Endothelial cell of umbilical vein (primary cell): ENCODE measurements around the gene ESAM. TPM values are rescaled to one million over a fixed set of nuclear protein-coding genes. Genes with fewer than 3 reads are reported as not detected.

Experiments used
- BruUV-seq: library from RNA; stranded (reverse); fragments of 400-500 nt; replicated peaks from 2 replicates; lab custom pipeline; 2021; lab: Mats Ljungman, UMichigan
- CTCF ChIA-PET: fragments of 300-600, 350-600 bp; sonication (Branson Sonifier 250); formaldehyde crosslinking; loops from one replicate; lab custom pipeline; 2021; ENCODE audit warnings: antibody characterized with exemption, inconsistent platforms; lab: Charles Lee
- POLR2A ChIA-PET: fragments of 300-600, 350-600 bp; sonication (Branson Sonifier 250); formaldehyde crosslinking; loops from one replicate; lab custom pipeline; 2021; ENCODE audit warnings: antibody characterized with exemption, inconsistent platforms; lab: Charles Lee
- DNase-seq: peaks from one replicate; pipeline ENCODE4 v3.0.0-alpha.2; 2011; ENCODE audit warnings: low read depth, low spot score
- FAIRE-seq: peaks from 2 replicates; lab custom pipeline; 2011; peaks lifted over from hg19 to GRCh38; lab: Jason Lieb, UNC
- H2AFZ ChIP-seq: 2 replicates; pipeline ENCODE4 v1.6.0; 2012; ENCODE audit warnings: low read depth, low read length, control low read depth, inconsistent platforms
- H3K27ac ChIP-seq: 2 replicates; pipeline ENCODE4 v1.5.1; 2011; ENCODE audit warnings: low read depth, mild to moderate bottlenecking, control low read depth, low read length, moderate library complexity; ENCODE audit not compliant: insufficient read depth
- H3K27me3 ChIP-seq, 2 experiments: 2 replicates each; pipeline versions ENCODE4 v1.6.0 to v1.6.1; 2011; ENCODE audit warnings: low read length in 2 of 2, mixed read lengths in 1 of 2; ENCODE audit not compliant: control insufficient read depth in 2 of 2, insufficient read depth in 2 of 2
- H3K36me3 ChIP-seq, 2 experiments: 2 replicates in 1 of 2; 3 replicates in 1 of 2; pipeline ENCODE4 v1.5.1; 2011; ENCODE audit warnings: low read length in 2 of 2, mild to moderate bottlenecking in 1 of 2, moderate library complexity in 1 of 2; ENCODE audit not compliant: control insufficient read depth in 2 of 2, insufficient read depth in 2 of 2; ENCODE audit errors: extremely low read depth in 1 of 2
- H3K4me1 ChIP-seq: 3 replicates; pipeline ENCODE4 v1.5.1; 2011; ENCODE audit warnings: mild to moderate bottlenecking, low read length; ENCODE audit not compliant: control insufficient read depth, insufficient read depth; ENCODE audit errors: extremely low read depth
- H3K4me2 ChIP-seq: 2 replicates; pipeline ENCODE4 v1.6.1; 2011; ENCODE audit warnings: low read length, control low read depth, mixed read lengths; ENCODE audit not compliant: insufficient read depth
- H3K4me3 ChIP-seq, 3 experiments: fragments of 200-600 bp in 1 of 3; sonication (generic), shearing (Covaris generic) in 1 of 3; replicated peaks in 1 of 3; 2 replicates each; pipeline ENCODE4 v1.5.1; 2011 to 2016; ENCODE audit warnings: control low read depth in 3 of 3, low read length in 3 of 3, mild to moderate bottlenecking in 2 of 3, inconsistent platforms in 1 of 3, low read depth in 1 of 3, moderate library complexity in 1 of 3; ENCODE audit not compliant: insufficient read depth in 1 of 3
- H3K79me2 ChIP-seq: 2 replicates; pipeline ENCODE4 v1.6.0; 2012; ENCODE audit warnings: low read length, inconsistent platforms; ENCODE audit not compliant: control insufficient read depth, insufficient read depth
- H3K9ac ChIP-seq: replicated peaks from 2 replicates; pipeline ENCODE3; 2011; ENCODE audit warnings: low read length, control low read depth; ENCODE audit not compliant: insufficient read depth; ENCODE audit errors: extremely low read depth
- H3K9me1 ChIP-seq: replicated peaks from 3 replicates; pipeline ENCODE4 v1.6.0; 2011; ENCODE audit warnings: mild to moderate bottlenecking, low read length; ENCODE audit not compliant: control insufficient read depth, insufficient read depth; ENCODE audit errors: extremely low read depth
- H3K9me3 ChIP-seq: replicated peaks from 2 replicates; pipeline ENCODE4 v1.5.1; 2012; ENCODE audit warnings: low read length, inconsistent platforms; ENCODE audit not compliant: control insufficient read depth, insufficient read depth
- H4K20me1 ChIP-seq: replicated peaks from 2 replicates; pipeline ENCODE3; 2011; ENCODE audit warnings: mild to moderate bottlenecking, low read length; ENCODE audit not compliant: control insufficient read depth, insufficient read depth; ENCODE audit errors: extremely low read depth
- EZH2 ChIP-seq: IDR thresholded peaks from 2 replicates; pipeline ENCODE4 v1.6.1; 2012; ENCODE audit warnings: borderline replicate concordance, low read depth, mild to moderate bottlenecking, moderate library complexity, low read length, inconsistent platforms; ENCODE audit not compliant: severe bottlenecking
- FOS ChIP-seq: IDR thresholded peaks from 2 replicates; pipeline ENCODE4 v1.6.1; 2011; ENCODE audit warnings: mild to moderate bottlenecking, low read length, moderate library complexity, borderline replicate concordance; ENCODE audit not compliant: insufficient read depth
- JUN ChIP-seq: IDR thresholded peaks from 2 replicates; pipeline ENCODE4 v1.6.1; 2011; ENCODE audit warnings: borderline replicate concordance, low read depth; ENCODE audit not compliant: insufficient read length, insufficient read depth
- MYC ChIP-seq: IDR thresholded peaks from one replicate; pipeline ENCODE4 v1.6.1; 2011; ENCODE audit warnings: mild to moderate bottlenecking, low read depth, low read length
- POLR2A ChIP-seq: IDR thresholded peaks from 2 replicates; pipeline ENCODE4 v1.6.1; 2012; ENCODE audit warnings: low read depth, mild to moderate bottlenecking, control low read depth, low read length
- dilution Hi-C: fragments of 300-500 bp; cut with MboI; formaldehyde crosslinking; loops from one replicate; pipeline ENCODE4 v1.15.0; 2019; ENCODE audit warnings: low sequenced_read_pairs; ENCODE audit not compliant: extremely low pct_ligation_motif_present
- intact Hi-C: fragments of 100-400 bp; cut with micrococcal nuclease; formaldehyde crosslinking; loops from one replicate; pipeline ENCODE4 v1.10.0; 2022
- polyA plus RNA-seq, 4 experiments: library from polyadenylated mRNA; depleted of rRNA in 3 of 4; stranded (reverse) in 3 of 4; unstranded in 1 of 4; fragments of >200 nt; gene quantifications; 2 replicates each; pipeline versions ENCODE4 v1.2.1 to v1.2.3, GENCODE V29; 2011 to 2012; ENCODE audit warnings: missing spikeins in 1 of 4
- total RNA-seq: library from RNA; stranded (reverse); gene quantifications from 2 replicates; pipeline ENCODE4 v1.2.3, GENCODE V29; 2021
- TF ChIP-seq, protein P1 (sequence below), 2 donors: IDR thresholded peaks; 1 replicate in 1 of 2; 2 replicates in 1 of 2; pipeline ENCODE4 v1.5.1; 2011; ENCODE audit warnings: low read length in 2 of 2, mild to moderate bottlenecking in 2 of 2, moderate library complexity in 2 of 2, control low read depth in 1 of 2, inconsistent platforms in 1 of 2, low read depth in 1 of 2; ENCODE audit not compliant: insufficient read depth in 1 of 2; ENCODE audit errors: extremely low read depth in 1 of 2

The ESAM gene
- total and polyA plus RNA-seq, 2 donors (not counting 3 experiments of a cell fraction or from before 2014, with no cell fraction given), result 273 to 383 TPM

DNA sequence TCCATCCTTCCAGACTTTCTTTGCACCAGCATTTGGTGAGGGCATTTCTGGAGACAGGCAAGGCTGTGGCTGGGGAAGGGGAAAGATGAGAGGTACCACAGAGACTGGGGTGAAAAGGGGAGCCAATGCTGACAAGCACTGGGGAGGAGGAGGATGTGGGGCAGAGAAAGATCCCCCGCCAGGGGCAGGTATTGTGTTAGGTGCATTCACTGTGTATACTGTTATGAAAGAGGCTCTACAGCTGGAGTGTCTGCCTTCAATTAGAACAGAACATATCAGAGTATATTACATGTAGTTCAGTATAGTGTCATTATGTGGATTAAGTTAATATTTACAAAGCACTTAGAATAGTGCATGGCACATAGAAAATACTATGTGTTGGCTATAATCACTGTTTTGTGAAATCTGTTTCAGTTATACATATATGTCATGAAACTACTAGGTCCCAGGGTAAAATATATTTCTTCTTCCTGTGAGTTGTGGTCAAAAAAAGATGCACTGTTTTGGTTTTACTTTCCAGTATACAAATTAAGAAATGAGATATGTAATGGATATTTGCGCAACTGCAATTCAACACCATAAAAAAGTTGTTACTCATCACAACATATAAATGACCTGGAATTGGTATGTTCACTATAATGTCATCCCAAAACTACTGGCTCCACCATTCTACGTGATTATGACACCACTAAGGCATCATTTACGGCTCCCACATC lies 29.7 kb upstream of the ESAM start:
- H3K9ac ChIP-seq, result no peak overlapping the region
- no peak overlapping the region for H3K27ac ChIP-seq
- no peak overlapping the region for H3K4me2 ChIP-seq
- H3K4me3 ChIP-seq, result no peak overlapping the region
- FAIRE-seq, result no peak
- TF ChIP-seq EZH2 (no peak), POLR2A (no peak), MYC (no peak), JUN (no peak), FOS (no peak)
- TF ChIP-seq, protein P1, sequence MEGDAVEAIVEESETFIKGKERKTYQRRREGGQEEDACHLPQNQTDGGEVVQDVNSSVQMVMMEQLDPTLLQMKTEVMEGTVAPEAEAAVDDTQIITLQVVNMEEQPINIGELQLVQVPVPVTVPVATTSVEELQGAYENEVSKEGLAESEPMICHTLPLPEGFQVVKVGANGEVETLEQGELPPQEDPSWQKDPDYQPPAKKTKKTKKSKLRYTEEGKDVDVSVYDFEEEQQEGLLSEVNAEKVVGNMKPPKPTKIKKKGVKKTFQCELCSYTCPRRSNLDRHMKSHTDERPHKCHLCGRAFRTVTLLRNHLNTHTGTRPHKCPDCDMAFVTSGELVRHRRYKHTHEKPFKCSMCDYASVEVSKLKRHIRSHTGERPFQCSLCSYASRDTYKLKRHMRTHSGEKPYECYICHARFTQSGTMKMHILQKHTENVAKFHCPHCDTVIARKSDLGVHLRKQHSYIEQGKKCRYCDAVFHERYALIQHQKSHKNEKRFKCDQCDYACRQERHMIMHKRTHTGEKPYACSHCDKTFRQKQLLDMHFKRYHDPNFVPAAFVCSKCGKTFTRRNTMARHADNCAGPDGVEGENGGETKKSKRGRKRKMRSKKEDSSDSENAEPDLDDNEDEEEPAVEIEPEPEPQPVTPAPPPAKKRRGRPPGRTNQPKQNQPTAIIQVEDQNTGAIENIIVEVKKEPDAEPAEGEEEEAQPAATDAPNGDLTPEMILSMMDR (IDR thresholded peaks at IDR 0.05; ENCODE audit: extremely low read depth in 1 of 2, insufficient read depth in 1 of 2, low read depth in 1 of 2, low read length in 2 of 2), result no peak
- H3K9me3 ChIP-seq, result no peaks in the 10 kb centered on the region
- H3K27me3 ChIP-seq, result no peaks in the 10 kb centered on the region
- no peaks in the 10 kb centered on the region for H3K36me3 ChIP-seq
- peaks cover 100% of the 10 kb centered on the region for H3K79me2 ChIP-seq
- H2AFZ ChIP-seq, result no peak overlapping the region
- H3K9me1 ChIP-seq, result no peaks in the 10 kb centered on the region
- ChIA-PET POLR2A (no interaction called here), CTCF (interaction anchor here (0.9 to 10.2 kb wide), 5 partner anchors 28 to 122 kb away, joined by 3 to 191 read pairs (median 74); no protein-coding TSS in a partner anchor)
- peaks cover 6% of the 10 kb centered on the region for H4K20me1 ChIP-seq
- dilution Hi-C loops, result no loop called here
- intact Hi-C loops, result no loop called here
- BruUV-seq, result no TSS peak
- DNase-seq, result no peak
- peaks cover 4% of the 10 kb centered on the region for H3K4me1 ChIP-seq
